HCT116 (cell line): Measurements from ENCODE around the gene CAGE1. TPM values are rescaled to one million over a fixed set of nuclear protein-coding genes. Genes with fewer than 3 reads are reported as not detected.

Experiments
- ATAC-seq: fragments of 200-7000 bp; cut with Tn5 transposase; 2 replicates; pipeline ENCODE4 v1.9.1; 2020; ENCODE audit warnings: mild to moderate bottlenecking, moderate library complexity
- BruUV-seq: library from RNA; stranded (reverse); fragments of 400-500 nt; replicated peaks from 2 replicates; lab custom pipeline; 2021; lab: Mats Ljungman, UMichigan
- CTCF ChIA-PET: fragments of 300-600 bp; sonication (Branson Sonifier 250); formaldehyde crosslinking; loops from one replicate; lab custom pipeline; 2021; ENCODE audit warnings: antibody characterized with exemption; lab: Charles Lee
- POLR2A ChIA-PET: fragments of 300-600, 350-600 bp; sonication (Branson Sonifier 250); formaldehyde crosslinking; loops from one replicate; lab custom pipeline; 2021; ENCODE audit warnings: antibody characterized with exemption; lab: Charles Lee
- RAD21 ChIA-PET, 2 experiments: fragments of 300-600 bp; sonication (Branson Sonifier 250); formaldehyde crosslinking; loops; one replicate each; lab custom pipeline; 2023; ENCODE audit warnings: low total read pairs in 2 of 2; ENCODE audit not compliant: uncharacterized antibody in 2 of 2, unreplicated experiment in 2 of 2, low non-redundant PET in 1 of 2; lab: Charles Lee
- DNase-seq: peaks from one replicate; pipeline ENCODE4 v3.0.0-alpha.2; 2010; ENCODE audit warnings: low read depth, low spot score
- H2AFZ ChIP-seq: fragments of 200-600 bp; shearing (Covaris generic), sonication (generic); 2 replicates; pipeline ENCODE4 v1.6.1; 2017; ENCODE audit warnings: low read depth, mixed run types, mixed read lengths, antibody characterized with exemption, low read length; ENCODE audit not compliant: poor library complexity, severe bottlenecking
- H3K27ac ChIP-seq: 2 replicates; pipeline ENCODE4 v1.5.1; 2012; ENCODE audit warnings: low read depth, low read length
- H3K27me3 ChIP-seq: fragments of 200-600 bp; sonication (generic); 2 replicates; pipeline ENCODE4 v1.6.1; 2016; ENCODE audit warnings: mixed run types, low read length, mixed read lengths; ENCODE audit not compliant: insufficient read depth
- H3K36me3 ChIP-seq, 2 experiments: fragments of 200-500 bp in 1 of 2; fragments of 200-600 bp in 1 of 2; sonication (Bioruptor generic) in 1 of 2; sonication (generic) in 1 of 2; 2 replicates each; pipeline versions ENCODE4 v1.5.1 to v1.6.1; 2014 to 2016; ENCODE audit warnings: low read length in 2 of 2, inconsistent platforms in 1 of 2, mixed read lengths in 1 of 2, mixed run types in 1 of 2; ENCODE audit not compliant: insufficient read depth in 2 of 2, control insufficient read depth in 1 of 2
- H3K4me1 ChIP-seq, 2 experiments: fragments of 200-600 bp in 1 of 2; sonication (generic) in 1 of 2; 2 replicates each; pipeline versions ENCODE4 v1.5.1 to v1.6.1; 2012 to 2017; ENCODE audit warnings: low read length in 2 of 2, inconsistent platforms in 1 of 2, mild to moderate bottlenecking in 1 of 2, mixed read lengths in 1 of 2, mixed run types in 1 of 2, moderate library complexity in 1 of 2; ENCODE audit not compliant: insufficient read depth in 2 of 2, control insufficient read depth in 1 of 2
- H3K4me2 ChIP-seq: fragments of 200-600 bp; sonication (generic); 2 replicates; pipeline ENCODE4 v1.6.1; 2017; ENCODE audit warnings: mixed run types, low read length, mixed read lengths
- H3K4me3 ChIP-seq, 2 experiments: fragments of 200-600 bp in 1 of 2; sonication (generic) in 1 of 2; replicated peaks in 1 of 2; 2 replicates each; pipeline ENCODE4 v1.5.1; 2011 to 2016; ENCODE audit warnings: low read length in 2 of 2, control low read depth in 1 of 2, low read depth in 1 of 2, mild to moderate bottlenecking in 1 of 2, mixed read lengths in 1 of 2, mixed run types in 1 of 2
- H3K79me2 ChIP-seq: fragments of 200-600 bp; sonication (generic); 2 replicates; pipeline ENCODE4 v1.6.1; 2017; ENCODE audit warnings: mild to moderate bottlenecking, mixed run types, low read length, moderate library complexity, mixed read lengths; ENCODE audit not compliant: insufficient read depth
- H3K9ac ChIP-seq: fragments of 200-600 bp; sonication (generic); 2 replicates; pipeline ENCODE4 v1.6.1; 2016; ENCODE audit warnings: low read length, mixed read lengths
- H3K9me2 ChIP-seq: fragments of 200-600 bp; sonication (generic), shearing (Covaris generic); 2 replicates; pipeline ENCODE4 v1.6.1; 2017; ENCODE audit warnings: mixed run types, mild to moderate bottlenecking, moderate library complexity; ENCODE audit not compliant: insufficient read depth
- H3K9me3 ChIP-seq, 2 experiments: fragments of 200-500 bp in 1 of 2; fragments of 200-600 bp in 1 of 2; sonication (Bioruptor generic) in 1 of 2; sonication (generic) in 1 of 2; 2 replicates each; pipeline ENCODE4 v1.6.1; 2014 to 2017; ENCODE audit warnings: low read length in 2 of 2, mixed read lengths in 2 of 2, inconsistent platforms in 1 of 2, low read depth in 1 of 2, mild to moderate bottlenecking in 1 of 2, mixed run types in 1 of 2, moderate library complexity in 1 of 2; ENCODE audit not compliant: control insufficient read depth in 1 of 2, insufficient read depth in 1 of 2
- H4K20me1 ChIP-seq: fragments of 200-600 bp; sonication (generic), shearing (Covaris generic); 2 replicates; pipeline ENCODE4 v1.6.1; 2017; ENCODE audit warnings: mixed run types, mild to moderate bottlenecking, moderate library complexity; ENCODE audit not compliant: insufficient read depth
- EGR1 ChIP-seq: IDR thresholded peaks from 2 replicates; pipeline ENCODE4 v1.6.1; 2012; ENCODE audit warnings: low read depth
- EZH2 ChIP-seq: fragments of 200-600 bp; sonication (generic); IDR thresholded peaks from 2 replicates; pipeline ENCODE4 v1.6.1; 2017; ENCODE audit warnings: antibody characterized with exemption, mixed run types
- EZH2phosphoT487 ChIP-seq: fragments of 200-600 bp; IDR thresholded peaks from 2 replicates; pipeline ENCODE4 v1.6.1; 2018; ENCODE audit warnings: antibody characterized with exemption, borderline replicate concordance
- FOSL1 ChIP-seq: IDR thresholded peaks from 2 replicates; pipeline ENCODE4 v1.6.1; 2012; ENCODE audit warnings: low read depth
- MAX ChIP-seq: IDR thresholded peaks from 2 replicates; pipeline ENCODE4 v1.6.1; 2012
- TCF7L2 ChIP-seq: IDR thresholded peaks from 2 replicates; pipeline ENCODE4 v1.7.0; 2011; ENCODE audit warnings: borderline replicate concordance, inconsistent platforms; ENCODE audit not compliant: insufficient read depth, insufficient read length; ENCODE audit errors: extremely low read depth
- YY1 ChIP-seq: IDR thresholded peaks from 2 replicates; pipeline ENCODE4 v1.6.1; 2011; ENCODE audit warnings: low read length, low read depth, moderate library complexity, mild to moderate bottlenecking; ENCODE audit not compliant: insufficient replicate concordance; ENCODE audit errors: extremely low read depth
- ZBTB33 ChIP-seq: IDR thresholded peaks from 2 replicates; pipeline ENCODE4 v1.6.1; 2011; ENCODE audit warnings: mild to moderate bottlenecking, low read length, moderate library complexity; ENCODE audit not compliant: insufficient replicate concordance; ENCODE audit errors: extremely low read depth
- ZNF274 ChIP-seq: fragments of 200-500 bp; sonication (Bioruptor generic); IDR thresholded peaks from 2 replicates; pipeline ENCODE4 v1.6.1; 2014; ENCODE audit warnings: mild to moderate bottlenecking, low read depth, low read length, inconsistent platforms
- intact Hi-C: fragments of 100-400 bp; cut with micrococcal nuclease; formaldehyde crosslinking; loops from 2 replicates; pipeline ENCODE4 v1.10.0; 2022
- total RNA-seq: library from RNA; stranded (reverse); gene quantifications from one replicate; pipeline ENCODE4 v1.2.1, GENCODE V29; 2021; ENCODE audit not compliant: unreplicated experiment

The CAGE1 gene
- total RNA-seq, 1 experiment from 2014 or later, result 0.20 TPM

- ATAC-seq, result no peak
- no TSS peak for BruUV-seq
- CTCF ChIA-PET, result interaction anchor here (1.0 kb wide), 1 partner anchor 14 kb away, joined by 3 read pairs; no protein-coding TSS in a partner anchor
- Histone ChIP-seq H3K9ac (no peak overlapping the region), H3K9me2 (no peaks in the 10 kb centered on the region), H3K36me3 (peaks cover 50 to 59% of the 10 kb centered on the region in 2 experiments), H3K4me1 (no peaks in the 10 kb centered on the region), H2AFZ (no peak overlapping the region), H4K20me1 (no peaks in the 10 kb centered on the region), H3K27ac (no peak overlapping the region), H3K27me3 (no peaks in the 10 kb centered on the region), H3K4me2 (no peak overlapping the region), H3K4me3 (no peak overlapping the region), H3K9me3 (no peaks in the 10 kb centered on the region), H3K79me2 (no peaks in the 10 kb centered on the region)
- TF ChIP-seq ZNF274, result no peak
- TF ChIP-seq ZBTB33, result no peak
- no peak for TF ChIP-seq EZH2phosphoT487
- no peak for TF ChIP-seq YY1
- no peak for TF ChIP-seq EGR1
- no peak for TF ChIP-seq MAX
- TF ChIP-seq FOSL1, result no peak
- no peak for TF ChIP-seq EZH2
- no peak for TF ChIP-seq TCF7L2
- RAD21 ChIA-PET, result no interaction called here
- intact Hi-C loops, result no loop called here
- no peak for DNase-seq
- POLR2A ChIA-PET, result no interaction called here
Measured at GRCh38 chr6:7410851-7411250, 21.3 kb upstream of the CAGE1 start.
